Activated naive CD4-positive, alpha-beta T cell treated with anti-CD3 and anti-CD28 coated beads, Interleukin-2, amount 50 U/mL, for 24 hours (primary cell): ENCODE data around the gene AVP.
A peak's percentile ranks its signal among the peaks of the same experiment; 100 is the strongest.
"Not testable (repeated sequence)": the region's sequence is repeated elsewhere in the genome, so short reads cannot be mapped to it uniquely, and the experiment has no call there.

Experiments
- H3K27ac Mint-ChIP-seq: one replicate; pipeline ENCODE4 v1.8.0; 2021; ENCODE audit warnings: mild to moderate bottlenecking, mixed read lengths
- H3K27me3 Mint-ChIP-seq: one replicate; pipeline ENCODE4 v1.8.0; 2021; ENCODE audit warnings: mixed read lengths
- H3K36me3 Mint-ChIP-seq: one replicate; pipeline ENCODE4 v1.8.0; 2021; ENCODE audit warnings: mixed read lengths
- H3K4me1 Mint-ChIP-seq: one replicate; pipeline ENCODE4 v1.8.0; 2021; ENCODE audit warnings: mixed read lengths
- H3K4me3 Mint-ChIP-seq: one replicate; pipeline ENCODE4 v1.8.0; 2021; ENCODE audit warnings: mild to moderate bottlenecking, mixed read lengths
- H3K9me3 Mint-ChIP-seq: one replicate; pipeline ENCODE4 v1.8.0; 2021; ENCODE audit warnings: mixed read lengths

Gene AVP, protein sequence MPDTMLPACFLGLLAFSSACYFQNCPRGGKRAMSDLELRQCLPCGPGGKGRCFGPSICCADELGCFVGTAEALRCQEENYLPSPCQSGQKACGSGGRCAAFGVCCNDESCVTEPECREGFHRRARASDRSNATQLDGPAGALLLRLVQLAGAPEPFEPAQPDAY

DNA sequence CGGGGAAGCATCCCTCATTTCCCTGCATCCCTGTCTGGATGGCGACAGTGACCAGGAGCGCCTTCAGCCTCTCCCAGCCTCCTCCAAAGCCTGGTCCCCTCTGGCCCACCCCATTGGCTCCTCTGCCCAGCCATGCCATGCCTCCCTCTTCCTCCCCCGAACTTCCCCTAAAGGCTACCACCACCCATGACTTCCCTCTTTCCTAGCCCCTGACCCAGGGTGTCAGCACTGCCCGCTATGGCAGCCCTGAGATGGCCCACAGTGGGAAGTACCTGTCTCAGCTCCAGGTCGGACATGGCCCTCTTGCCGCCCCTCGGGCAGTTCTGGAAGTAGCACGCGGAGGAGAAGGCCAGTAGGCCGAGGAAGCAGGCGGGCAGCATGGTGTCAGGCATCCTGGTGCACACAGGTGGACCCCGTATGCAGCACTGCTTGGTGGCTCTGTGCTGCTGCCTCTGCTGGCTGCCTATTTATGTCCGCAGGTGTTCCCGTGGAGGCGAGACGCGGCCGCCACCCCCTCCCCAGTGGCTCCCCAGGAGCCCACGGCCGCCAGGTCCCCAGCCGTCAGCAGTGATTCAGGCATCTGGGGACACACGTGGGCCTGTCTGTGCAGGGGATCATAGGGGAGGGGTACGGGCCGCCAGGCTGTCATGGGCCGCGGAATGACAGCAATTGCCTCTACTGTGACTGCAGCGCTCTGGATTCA lies at the start of gene AVP:
TSS of gene AVP (minus strand) at position 442 of the 703 bp plus-strand sequence. CDS start at position 392, 50 bp downstream.
- Mint-ChIP-seq H3K9me3 (no peaks in the 10 kb centered on the region), H3K27me3 (peaks cover 14% of the 10 kb centered on the region), H3K36me3 (no peaks in the 10 kb centered on the region), H3K4me3 (peak within 1 kb of the TSS; percentile 64), H3K27ac (peak within 1 kb of the TSS; percentile 79), H3K4me1 (peaks cover 3% of the 10 kb centered on the region)

DNA sequence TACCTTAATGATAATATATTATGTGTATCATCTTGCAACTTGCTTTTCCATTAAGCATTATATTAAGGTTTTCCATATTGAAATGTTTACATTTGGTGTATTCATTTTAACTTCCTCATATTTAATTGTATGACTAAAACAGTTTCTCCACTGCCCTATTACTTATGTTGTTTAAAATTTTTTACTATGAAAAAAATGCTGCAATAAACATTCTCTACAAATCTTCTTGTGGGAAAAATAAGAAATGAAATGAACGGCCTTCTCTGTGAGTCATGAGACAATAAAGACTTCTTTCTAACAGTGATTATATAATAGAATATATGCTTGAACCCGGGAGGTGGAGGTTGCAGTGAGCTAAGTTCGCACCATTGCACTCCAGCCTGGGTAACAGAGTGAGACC lies 49.6 kb upstream of the AVP start:
- Mint-ChIP-seq H3K4me3 (no peak overlapping the region), H3K27ac (no peak overlapping the region), H3K4me1 (peaks cover 22% of the 10 kb centered on the region), H3K9me3 (no peaks in the 10 kb centered on the region), H3K27me3 (no peaks in the 10 kb centered on the region), H3K36me3 (no peaks in the 10 kb centered on the region)

DNA sequence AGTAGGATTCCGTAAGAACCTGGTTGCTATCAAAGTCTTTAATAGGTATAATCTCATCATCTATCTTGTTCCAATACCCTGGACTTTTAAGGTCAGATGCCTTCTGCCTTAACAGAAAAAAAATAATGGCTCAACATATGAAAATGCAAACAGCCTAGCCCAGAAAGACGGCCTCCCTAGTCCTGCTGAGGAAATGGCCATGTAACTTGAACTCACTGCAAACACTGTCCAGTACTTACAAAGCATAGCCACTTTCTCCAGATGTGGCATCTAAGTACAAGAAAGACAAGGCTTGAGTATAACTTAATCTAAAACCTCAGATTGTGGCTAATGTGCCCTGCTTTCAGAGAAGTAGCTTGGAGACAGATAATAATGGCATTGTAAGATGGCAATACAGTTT lies 48.6 kb upstream of the AVP start:
- Mint-ChIP-seq H3K9me3 (no peaks in the 10 kb centered on the region), H3K4me1 (peaks cover 14% of the 10 kb centered on the region), H3K4me3 (no peak overlapping the region), H3K27me3 (no peaks in the 10 kb centered on the region), H3K36me3 (no peaks in the 10 kb centered on the region), H3K27ac (no peak overlapping the region)

DNA sequence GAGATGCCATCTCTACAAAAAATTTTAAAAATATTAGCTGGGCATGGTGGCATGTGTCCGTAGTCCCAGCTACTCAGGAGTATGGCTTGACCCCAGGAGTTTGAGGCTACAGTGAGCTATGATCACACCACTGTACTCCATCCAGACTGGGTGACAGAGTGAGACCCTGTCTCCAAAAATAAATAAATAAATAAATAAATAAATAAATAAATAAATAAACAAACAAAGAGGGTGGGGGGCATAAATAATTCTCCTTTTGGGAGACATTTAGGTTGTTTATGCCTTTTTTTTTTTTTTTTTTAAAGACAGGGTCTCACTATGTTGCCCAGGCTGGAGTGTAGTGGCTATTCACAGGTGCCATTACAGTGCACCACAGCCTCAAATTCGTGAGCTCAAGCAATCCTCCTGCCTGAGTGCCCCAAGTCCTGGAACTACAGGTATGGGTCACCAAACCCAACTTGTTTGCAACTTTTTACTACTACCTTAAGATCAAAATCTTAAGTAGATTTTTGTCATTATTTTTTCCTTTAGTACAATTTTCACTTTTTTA lies 45.6 kb upstream of the AVP start:
- no peak overlapping the region for H3K27ac Mint-ChIP-seq
- H3K4me1 Mint-ChIP-seq: peaks cover 5% of the 10 kb centered on the region
- H3K4me3 Mint-ChIP-seq: no peak overlapping the region
- H3K36me3 Mint-ChIP-seq: peaks cover 2% of the 10 kb centered on the region
- no peaks in the 10 kb centered on the region for H3K9me3 Mint-ChIP-seq
- no peaks in the 10 kb centered on the region for H3K27me3 Mint-ChIP-seq

DNA sequence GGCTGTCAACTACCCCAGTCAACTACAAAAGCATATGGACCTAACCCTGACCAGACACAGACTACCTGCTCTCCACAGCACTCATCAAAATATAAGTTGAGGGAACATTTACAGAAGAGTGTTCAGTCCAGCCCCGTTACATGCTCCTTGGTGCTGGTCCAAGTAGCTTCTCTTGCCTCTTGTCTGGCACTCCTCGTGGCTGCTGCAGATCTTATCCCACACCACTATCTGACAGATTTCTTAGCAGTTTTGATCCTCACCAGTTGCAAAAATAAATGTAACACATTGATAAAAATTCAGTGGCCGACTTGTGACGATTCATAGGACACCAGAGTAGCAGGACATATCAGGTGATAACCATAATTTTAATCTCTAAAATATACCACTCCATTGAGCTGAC lies 44.6 kb upstream of the AVP start:
- peaks cover 3% of the 10 kb centered on the region for H3K4me1 Mint-ChIP-seq
- peaks cover 2% of the 10 kb centered on the region for H3K36me3 Mint-ChIP-seq
- H3K27ac Mint-ChIP-seq: no peak overlapping the region
- no peaks in the 10 kb centered on the region for H3K27me3 Mint-ChIP-seq
- H3K9me3 Mint-ChIP-seq: no peaks in the 10 kb centered on the region
- H3K4me3 Mint-ChIP-seq: no peak overlapping the region

DNA sequence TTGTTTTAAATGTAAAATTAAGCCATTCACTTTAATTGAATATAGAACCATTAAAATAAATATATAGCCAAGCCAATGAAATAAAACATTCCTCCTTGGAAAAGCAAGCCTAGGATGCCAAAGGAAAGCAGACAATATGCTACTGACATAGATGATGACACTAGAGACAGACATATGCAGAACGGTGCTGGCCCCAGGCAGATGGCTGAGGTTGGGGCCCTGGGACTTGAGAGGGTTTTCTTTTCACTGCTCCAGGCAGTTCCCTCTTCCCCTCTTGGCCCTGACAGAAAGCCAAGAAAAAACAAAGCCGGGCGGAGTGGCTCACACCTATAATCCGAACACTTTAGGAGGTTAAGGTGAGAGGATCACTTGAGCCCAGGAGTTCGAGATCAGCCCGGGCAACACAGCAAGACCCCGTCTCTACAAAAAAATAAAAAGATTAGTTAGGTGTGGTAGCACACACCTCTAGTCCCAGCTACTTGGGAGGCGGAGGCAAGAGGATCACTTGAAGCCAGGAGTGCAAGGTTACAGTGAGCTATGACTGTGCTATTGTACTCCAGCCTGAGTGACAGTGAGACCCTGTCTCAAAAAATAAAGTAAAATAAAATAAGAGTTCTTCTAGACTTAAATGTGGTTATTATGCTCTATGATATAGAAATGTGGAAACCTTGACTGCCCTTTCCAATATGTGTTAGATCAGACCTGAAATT lies 43.9 kb upstream of the AVP start:
- H3K27ac Mint-ChIP-seq: no peak overlapping the region
- H3K36me3 Mint-ChIP-seq: peaks cover 4% of the 10 kb centered on the region

DNA sequence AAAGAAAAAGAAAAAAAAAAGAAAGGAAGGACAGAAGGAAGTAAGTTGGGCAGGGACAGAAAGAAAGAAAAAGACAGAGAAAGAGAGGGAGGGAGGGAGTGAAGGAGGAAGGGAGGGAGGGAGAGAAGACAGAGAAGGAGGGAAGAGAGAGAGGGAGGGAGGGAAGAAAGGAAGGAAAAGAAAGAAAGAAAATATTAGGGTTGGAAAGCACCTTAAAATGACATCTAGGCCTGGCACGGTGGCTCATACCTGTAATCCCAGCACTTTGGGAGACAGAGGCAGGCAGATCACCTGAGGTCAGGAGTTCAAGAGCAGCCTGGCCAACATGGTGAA lies 42.0 kb upstream of the AVP start:
- Mint-ChIP-seq H3K9me3 (no peaks in the 10 kb centered on the region), H3K4me3 (no peak overlapping the region), H3K27ac (no peak overlapping the region), H3K36me3 (peaks cover 11% of the 10 kb centered on the region), H3K27me3 (no peaks in the 10 kb centered on the region), H3K4me1 (peaks cover 22% of the 10 kb centered on the region)

More for the DNA sequence above, 43.9 kb upstream of the AVP start:
- Mint-ChIP-seq H3K27me3 (no peaks in the 10 kb centered on the region), H3K4me1 (peaks cover 6% of the 10 kb centered on the region), H3K9me3 (no peaks in the 10 kb centered on the region), H3K4me3 (no peak overlapping the region)

DNA sequence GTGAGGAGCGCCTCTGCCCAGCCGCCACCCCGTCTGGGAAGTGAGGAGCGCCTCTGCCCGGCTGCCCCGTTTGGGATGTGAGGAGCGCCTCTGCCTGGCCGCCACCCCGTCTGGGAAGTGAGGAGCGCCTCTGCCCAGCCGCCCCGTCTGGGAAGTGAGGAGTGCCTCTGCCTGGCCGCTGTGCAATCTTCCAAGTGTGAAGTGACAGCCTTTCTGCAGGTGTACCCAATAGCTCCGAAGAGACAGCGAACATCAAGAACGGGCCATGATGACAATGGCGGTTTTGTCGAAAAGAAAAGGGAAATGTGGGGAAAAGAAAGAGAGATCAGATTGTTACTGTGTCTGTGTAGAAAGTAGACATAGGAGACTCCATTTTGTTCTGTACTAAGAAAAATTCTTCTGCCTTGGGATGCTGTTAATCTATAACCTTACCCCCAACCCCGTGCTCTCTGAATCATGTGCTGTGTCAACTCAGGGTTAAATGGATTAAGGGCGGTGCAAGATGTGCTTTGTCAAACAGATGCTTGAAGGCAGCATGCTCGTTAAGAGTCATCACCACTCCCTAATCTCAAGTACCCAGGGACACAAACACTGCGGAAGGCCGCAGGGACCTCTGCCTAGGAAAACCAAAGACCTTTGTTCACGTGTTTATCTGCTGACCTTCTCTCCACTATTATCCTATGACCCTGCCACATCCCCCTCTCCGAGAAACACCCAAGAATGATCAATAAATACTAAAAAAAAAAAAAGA lies 41.4 kb upstream of the AVP start:
- H3K36me3 Mint-ChIP-seq: peaks cover 15% of the 10 kb centered on the region
- peaks cover 28% of the 10 kb centered on the region for H3K4me1 Mint-ChIP-seq
- not testable (repeated sequence) for H3K4me3 Mint-ChIP-seq, H3K27me3 Mint-ChIP-seq, H3K9me3 Mint-ChIP-seq
- peak overlapping the region; percentile 12 for H3K27ac Mint-ChIP-seq

DNA sequence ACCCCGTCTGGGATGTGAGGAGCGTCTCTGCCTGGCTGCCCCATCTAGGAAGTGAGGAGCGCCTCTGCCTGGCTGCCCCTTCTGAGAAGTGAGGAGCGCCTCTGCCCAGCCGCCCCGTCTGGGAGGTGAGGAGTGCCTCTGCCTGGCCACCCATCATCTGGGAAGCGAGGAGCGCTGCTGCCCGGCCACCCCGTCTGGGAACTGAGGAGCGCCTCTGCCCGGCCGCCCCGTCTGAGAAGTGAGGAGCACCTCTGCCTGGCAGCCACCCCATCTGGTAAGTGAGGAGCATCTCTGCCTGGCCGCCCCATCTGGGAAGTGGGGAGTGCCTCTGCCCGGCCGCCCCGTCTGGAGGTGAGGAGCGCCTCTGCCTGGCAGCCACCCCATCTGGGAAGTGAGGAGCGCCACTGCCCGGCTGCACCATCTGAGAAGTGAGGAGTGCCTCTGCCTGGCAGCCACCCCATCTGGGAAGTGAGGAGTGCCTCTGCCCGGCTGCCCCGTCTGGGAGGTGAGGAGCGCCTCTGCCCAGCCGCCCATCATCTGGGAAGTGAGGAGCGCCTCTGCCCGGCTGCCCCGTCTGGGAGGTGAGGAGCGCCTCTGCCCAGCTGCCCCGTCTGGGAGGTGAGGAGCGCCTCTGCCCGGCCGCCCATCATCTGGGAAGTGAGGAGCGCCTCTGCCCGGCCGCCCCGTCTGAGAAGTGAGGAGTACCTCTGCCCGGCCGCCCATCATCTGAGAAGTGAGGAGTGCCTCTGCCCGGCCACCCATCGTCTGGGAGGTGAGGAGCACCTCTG lies 40.4 kb upstream of the AVP start:
- H3K9me3 Mint-ChIP-seq, H3K4me3 Mint-ChIP-seq, H3K27ac Mint-ChIP-seq, H3K27me3 Mint-ChIP-seq: not testable (repeated sequence)
- Mint-ChIP-seq H3K4me1 (peaks cover 33% of the 10 kb centered on the region), H3K36me3 (peaks cover 18% of the 10 kb centered on the region)

DNA sequence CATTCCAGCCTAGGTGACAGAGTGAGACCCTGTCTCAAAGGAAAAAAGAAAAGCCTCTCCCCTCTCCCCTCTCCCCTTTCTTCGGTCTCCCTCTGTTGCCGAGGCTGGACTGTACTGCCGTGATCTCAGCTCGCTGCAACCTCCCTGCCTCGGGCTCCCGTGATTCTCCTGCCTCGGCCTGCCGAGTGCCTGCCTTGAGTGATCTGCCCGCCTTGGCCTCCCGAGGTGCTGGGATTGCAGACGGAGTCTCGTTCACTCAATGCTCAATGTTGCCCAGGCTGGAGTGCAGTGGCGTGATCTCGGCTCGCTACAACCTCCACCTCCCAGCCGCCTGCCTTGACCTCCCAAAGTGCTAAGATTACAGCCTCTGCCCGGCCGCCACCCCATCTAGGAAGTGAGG lies 39.6 kb upstream of the AVP start:
- Mint-ChIP-seq H3K36me3 (peaks cover 18% of the 10 kb centered on the region), H3K4me1 (peaks cover 40% of the 10 kb centered on the region)
- H3K9me3 Mint-ChIP-seq, H3K27me3 Mint-ChIP-seq, H3K4me3 Mint-ChIP-seq, H3K27ac Mint-ChIP-seq: not testable (repeated sequence)

DNA sequence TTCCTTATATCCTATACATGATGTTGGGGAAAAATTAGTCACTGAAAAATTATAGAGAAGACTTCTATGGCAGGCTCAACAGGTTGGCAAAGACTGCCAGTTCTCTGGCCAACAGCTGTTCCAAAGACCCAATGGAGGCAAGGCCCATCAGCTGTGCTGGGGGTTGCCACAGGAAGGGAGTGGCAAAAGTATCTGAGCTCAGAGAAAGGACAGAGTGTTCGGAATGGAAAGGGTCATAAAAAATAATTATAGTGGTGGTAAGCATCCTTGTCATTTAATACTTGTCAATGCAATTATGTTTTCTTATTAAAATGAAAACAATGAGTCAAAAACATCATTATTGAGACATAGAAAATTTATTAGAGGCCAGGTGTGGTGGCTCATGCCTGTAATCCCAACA lies 39.0 kb upstream of the AVP start:
- Mint-ChIP-seq H3K4me3 (peak overlapping the region; percentile 9), H3K27ac (peak overlapping the region; percentile 93), H3K4me1 (peaks cover 46% of the 10 kb centered on the region), H3K9me3 (no peaks in the 10 kb centered on the region), H3K36me3 (peaks cover 18% of the 10 kb centered on the region), H3K27me3 (no peaks in the 10 kb centered on the region)

DNA sequence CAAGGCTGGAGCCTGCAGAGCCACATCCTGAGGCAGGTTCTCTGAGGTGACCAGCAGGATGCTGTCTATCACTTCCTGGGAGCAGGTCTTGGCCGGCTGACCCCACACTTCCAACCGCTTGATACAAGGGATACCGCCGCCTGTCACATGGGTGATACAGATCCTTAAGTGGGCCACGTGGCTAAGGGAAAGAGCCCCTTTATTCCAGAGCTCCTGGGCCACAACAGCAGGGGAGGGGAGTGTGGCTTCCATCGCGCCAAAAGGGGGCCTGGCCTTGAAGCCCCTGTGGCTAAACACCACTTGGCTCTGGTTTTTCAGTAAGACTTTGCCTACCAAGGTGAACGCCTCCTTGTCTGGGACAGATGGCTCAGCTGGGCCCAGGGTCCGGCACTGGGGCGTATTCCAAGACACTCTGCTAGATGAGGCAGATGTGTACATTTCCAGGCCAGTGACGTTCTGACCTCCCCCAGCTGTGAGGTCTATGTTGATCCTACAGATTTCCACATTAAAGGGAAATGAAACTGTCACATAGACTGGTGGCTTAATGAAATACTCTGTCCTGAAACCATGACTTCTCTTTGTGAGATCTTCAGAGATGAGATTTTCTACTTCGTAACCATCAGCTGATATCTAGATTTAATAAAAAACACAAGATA lies 37.6 kb upstream of the AVP start:
- Mint-ChIP-seq H3K27ac (peak overlapping the region; percentile 94), H3K36me3 (peaks cover 18% of the 10 kb centered on the region), H3K27me3 (no peaks in the 10 kb centered on the region), H3K4me1 (peaks cover 50% of the 10 kb centered on the region), H3K9me3 (no peaks in the 10 kb centered on the region), H3K4me3 (peak overlapping the region; percentile 59)

DNA sequence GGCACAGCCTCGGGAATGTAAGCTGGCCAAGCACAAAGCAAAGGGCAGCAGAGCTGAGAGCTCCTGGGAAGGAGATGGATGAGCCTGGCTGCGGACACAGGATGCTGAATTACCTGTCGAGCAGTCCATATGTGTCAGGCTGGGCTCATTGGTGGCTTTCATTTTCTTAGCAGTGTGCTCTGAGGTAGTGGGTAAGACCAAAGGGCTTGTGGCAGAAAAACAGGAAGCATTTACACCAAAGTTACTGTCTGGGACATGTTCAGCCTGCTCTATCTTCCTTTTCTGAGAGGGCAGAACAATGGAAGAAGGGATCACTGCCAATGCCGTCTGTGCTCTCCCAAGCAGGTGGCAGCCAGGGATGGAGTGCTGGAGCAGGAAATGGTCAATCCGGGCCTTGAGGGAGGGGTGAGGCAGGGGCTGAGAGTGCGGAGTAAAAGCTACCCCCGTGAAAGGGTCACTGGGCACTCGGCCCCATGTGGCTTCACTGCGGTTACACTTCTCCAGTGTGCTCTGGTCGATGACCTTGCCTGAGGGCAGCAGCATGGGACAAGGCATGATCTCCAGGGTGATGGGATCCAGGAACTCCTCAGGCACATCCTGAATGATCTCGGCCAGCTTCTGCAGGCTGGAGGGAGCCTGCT lies 36.9 kb upstream of the AVP start:
- Mint-ChIP-seq H3K27ac (peak overlapping the region; percentile 95), H3K4me3 (peak overlapping the region; percentile 59), H3K27me3 (no peaks in the 10 kb centered on the region), H3K4me1 (peaks cover 52% of the 10 kb centered on the region), H3K9me3 (no peaks in the 10 kb centered on the region), H3K36me3 (peaks cover 18% of the 10 kb centered on the region)

DNA sequence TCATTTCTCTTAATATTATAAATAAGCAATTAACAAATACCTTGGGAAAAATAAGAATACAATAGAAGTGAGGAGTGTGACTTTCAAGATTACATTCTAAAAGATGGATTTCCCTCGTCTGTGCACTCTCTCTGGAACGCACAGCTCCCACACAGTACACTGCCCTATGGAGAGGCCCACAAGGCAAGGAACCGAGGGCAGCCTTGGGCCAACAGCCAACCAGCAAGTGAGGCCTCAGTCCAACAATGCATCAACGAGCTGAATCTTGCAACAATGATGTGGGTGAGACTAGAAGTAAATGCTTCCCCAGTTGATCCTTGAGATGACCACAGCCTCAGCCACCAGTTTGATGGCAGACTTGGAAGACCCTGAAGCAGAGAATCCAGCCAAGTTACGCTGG lies 34.5 kb upstream of the AVP start:
- Mint-ChIP-seq H3K4me1 (peaks cover 66% of the 10 kb centered on the region), H3K4me3 (no peak overlapping the region), H3K27me3 (no peaks in the 10 kb centered on the region), H3K9me3 (no peaks in the 10 kb centered on the region), H3K27ac (no peak overlapping the region), H3K36me3 (peaks cover 17% of the 10 kb centered on the region)
